ENCODE results near the gene RERE.

The RERE gene

DNA sequence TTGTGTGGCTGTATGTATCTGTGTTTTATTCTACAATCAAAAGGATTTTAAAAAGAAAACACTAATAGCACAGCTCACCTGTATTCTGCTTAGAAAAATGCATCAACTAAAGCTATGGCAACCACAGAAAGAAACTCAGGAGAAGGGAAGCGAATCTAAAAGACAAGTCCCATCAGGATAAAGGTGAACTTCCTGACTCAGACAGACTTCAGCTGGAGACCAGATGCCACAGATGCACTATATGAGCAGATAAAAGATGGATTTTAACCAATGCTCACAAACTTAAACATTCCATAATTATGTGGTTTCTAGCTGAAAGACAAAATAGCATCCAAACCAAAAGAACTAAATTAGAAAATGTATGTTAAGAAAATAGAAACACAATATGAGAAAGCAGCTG is 231.0 kb downstream of the RERE start:
- no peak for DNase-seq (ENCODE audit: extremely low spot score)
- CTCF ChIA-PET: interaction anchor here (0.7 to 1.0 kb wide), 3 partner anchors 12 to 24 kb away, joined by 3 read pairs; no protein-coding TSS in a partner anchor
- TF ChIP-seq L3MBTL2 (conservative IDR thresholded peaks at IDR 0.05) (no peak), FOXM1 (IDR thresholded peaks at IDR 0.05; ENCODE audit: borderline replicate concordance) (no peak), NFRKB (IDR thresholded peaks at IDR 0.05) (no peak), HDGF (IDR thresholded peaks at IDR 0.05; ENCODE audit: borderline replicate concordance) (no peak), FOXA1 (IDR thresholded peaks at IDR 0.05) (no peak), ELF4 (IDR thresholded peaks at IDR 0.05) (no peak), LEF1 (IDR thresholded peaks at IDR 0.05; ENCODE audit: borderline replicate concordance) (no peak), PKNOX1 (IDR thresholded peaks at IDR 0.05) (no peak), TARDBP (IDR thresholded peaks at IDR 0.05) (no peak), ZNF384 (IDR thresholded peaks at IDR 0.05) (no peak), CTBP1 (IDR thresholded peaks at IDR 0.05; ENCODE audit: borderline replicate concordance) (no peak), SP1 (IDR thresholded peaks at IDR 0.05) (no peak), BHLHE40 (IDR thresholded peaks at IDR 0.05; ENCODE audit: borderline replicate concordance) (no peak), SUZ12 (IDR thresholded peaks at IDR 0.05) (no peak), ARNT (IDR thresholded peaks at IDR 0.05) (no peak), FOXK2 (IDR thresholded peaks at IDR 0.05) (no peak)
- POLR2A ChIA-PET: interaction anchor here (0.6 to 1.5 kb wide), 2 partner anchors 12 to 350 kb away, joined by 3 to 4 read pairs; no protein-coding TSS in a partner anchor

DNA sequence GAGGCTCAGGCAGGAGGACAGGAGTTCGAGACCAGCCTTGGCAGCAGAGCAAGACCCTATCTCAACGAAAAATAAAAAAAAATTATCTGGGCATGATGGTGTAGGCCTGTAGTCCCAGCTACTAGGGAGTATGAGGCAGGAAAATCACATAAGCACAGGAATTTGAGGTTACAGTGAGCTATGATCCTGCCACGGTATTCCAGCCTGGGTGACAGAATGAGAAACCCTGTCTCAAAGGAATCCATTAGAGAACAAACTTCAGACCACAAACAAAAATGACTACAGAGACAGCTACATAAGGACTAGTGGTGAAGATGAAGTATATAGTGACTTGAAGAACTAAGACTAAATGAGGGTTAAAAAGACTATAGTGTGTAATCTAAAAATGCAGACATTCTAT is 233.1 kb downstream of the RERE start:
- DNase-seq (ENCODE audit: extremely low spot score): no peak
- TF ChIP-seq FOXK2 (IDR thresholded peaks at IDR 0.05) (no peak), SP1 (IDR thresholded peaks at IDR 0.05) (no peak), ELF4 (IDR thresholded peaks at IDR 0.05) (no peak), FOXM1 (IDR thresholded peaks at IDR 0.05; ENCODE audit: borderline replicate concordance) (no peak), LEF1 (IDR thresholded peaks at IDR 0.05; ENCODE audit: borderline replicate concordance) (no peak), ARNT (IDR thresholded peaks at IDR 0.05) (no peak), PKNOX1 (IDR thresholded peaks at IDR 0.05) (no peak), BHLHE40 (IDR thresholded peaks at IDR 0.05; ENCODE audit: borderline replicate concordance) (no peak), NFRKB (IDR thresholded peaks at IDR 0.05) (no peak), TARDBP (IDR thresholded peaks at IDR 0.05) (no peak), SUZ12 (IDR thresholded peaks at IDR 0.05) (no peak), HDGF (IDR thresholded peaks at IDR 0.05; ENCODE audit: borderline replicate concordance) (no peak)
- ChIA-PET CTCF (interaction anchor here (1.1 kb wide), 1 partner anchor 14 kb away, joined by 4 read pairs; no protein-coding TSS in a partner anchor), POLR2A (no interaction called here)

GRCh38 chr1:8583031-8583430 is 234.4 kb downstream of the RERE start:
- CTCF ChIA-PET: interaction anchor here (1.0 kb wide), 1 partner anchor 8 kb away, joined by 3 read pairs; no protein-coding TSS in a partner anchor
- POLR2A ChIA-PET: interaction anchor here (0.7 kb wide), 1 partner anchor 286 kb away, joined by 3 read pairs; no protein-coding TSS in a partner anchor

DNA sequence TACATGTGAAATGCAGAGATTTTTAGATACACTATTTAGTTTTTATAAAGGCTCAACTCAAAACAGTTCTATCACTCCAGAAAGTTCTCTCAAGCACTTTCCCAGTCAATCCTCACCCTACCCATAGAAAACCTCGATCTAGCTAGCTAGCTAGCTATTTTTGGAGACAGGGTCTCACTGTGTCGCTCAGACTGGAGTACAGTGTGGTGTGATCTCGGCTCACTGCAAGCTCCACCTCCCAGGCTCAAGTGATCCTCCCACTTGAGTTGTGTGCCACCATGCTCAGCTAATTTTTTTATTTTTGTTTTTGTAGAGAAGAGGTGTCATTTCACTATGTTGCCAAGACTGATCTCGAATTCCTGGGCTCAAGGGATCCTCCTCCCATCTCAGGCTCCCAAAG is 236.9 kb downstream of the RERE start:
- TF ChIP-seq NFRKB (IDR thresholded peaks at IDR 0.05) (no peak), ZNF384 (IDR thresholded peaks at IDR 0.05) (no peak), BHLHE40 (IDR thresholded peaks at IDR 0.05; ENCODE audit: borderline replicate concordance) (no peak), FOXA1 (IDR thresholded peaks at IDR 0.05) (no peak), CTBP1 (IDR thresholded peaks at IDR 0.05; ENCODE audit: borderline replicate concordance) (no peak), TARDBP (IDR thresholded peaks at IDR 0.05) (no peak), SUZ12 (IDR thresholded peaks at IDR 0.05) (no peak), HDGF (IDR thresholded peaks at IDR 0.05; ENCODE audit: borderline replicate concordance) (no peak), L3MBTL2 (conservative IDR thresholded peaks at IDR 0.05) (no peak), ELF4 (IDR thresholded peaks at IDR 0.05) (no peak), SP1 (IDR thresholded peaks at IDR 0.05) (no peak), FOXM1 (IDR thresholded peaks at IDR 0.05; ENCODE audit: borderline replicate concordance) (no peak), ARNT (IDR thresholded peaks at IDR 0.05) (no peak), PKNOX1 (IDR thresholded peaks at IDR 0.05) (no peak), LEF1 (IDR thresholded peaks at IDR 0.05; ENCODE audit: borderline replicate concordance) (no peak), FOXK2 (IDR thresholded peaks at IDR 0.05) (no peak)
- ChIA-PET POLR2A (no interaction called here), CTCF (interaction anchor here (1.2 kb wide), 1 partner anchor 12 kb away, joined by 3 read pairs; no protein-coding TSS in a partner anchor)
- no peak for DNase-seq (ENCODE audit: extremely low spot score)

More at GRCh38 chr1:8583031-8583430, 234.4 kb downstream of the RERE start:
- TF ChIP-seq BHLHE40 (IDR thresholded peaks at IDR 0.05; ENCODE audit: borderline replicate concordance) (no peak), TARDBP (IDR thresholded peaks at IDR 0.05) (no peak), L3MBTL2 (conservative IDR thresholded peaks at IDR 0.05) (no peak), FOXM1 (IDR thresholded peaks at IDR 0.05; ENCODE audit: borderline replicate concordance) (no peak), ZNF384 (IDR thresholded peaks at IDR 0.05) (no peak), ARNT (IDR thresholded peaks at IDR 0.05) (no peak), ELF4 (IDR thresholded peaks at IDR 0.05) (no peak), CTBP1 (IDR thresholded peaks at IDR 0.05; ENCODE audit: borderline replicate concordance) (no peak), FOXK2 (IDR thresholded peaks at IDR 0.05) (no peak), SUZ12 (IDR thresholded peaks at IDR 0.05) (no peak), PKNOX1 (IDR thresholded peaks at IDR 0.05) (no peak)
- no peak for DNase-seq (ENCODE audit: extremely low spot score)

GRCh38 chr1:8578936-8579335 is 238.5 kb downstream of the RERE start:
- no peak for DNase-seq (ENCODE audit: extremely low spot score)
- CTCF ChIA-PET: interaction anchor here (0.6 kb wide), 2 partner anchors 161 to 227 kb away, joined by 3 read pairs; no protein-coding TSS in a partner anchor
- no peak for TF ChIP-seq NFRKB (IDR thresholded peaks at IDR 0.05)
- TF ChIP-seq ELF4 (IDR thresholded peaks at IDR 0.05): no peak
- no peak for TF ChIP-seq FOXK2 (IDR thresholded peaks at IDR 0.05)
- TF ChIP-seq ZNF384 (IDR thresholded peaks at IDR 0.05): no peak
- TF ChIP-seq BHLHE40 (IDR thresholded peaks at IDR 0.05; ENCODE audit: borderline replicate concordance): no peak
- no peak for TF ChIP-seq SUZ12 (IDR thresholded peaks at IDR 0.05)
- no peak for TF ChIP-seq LEF1 (IDR thresholded peaks at IDR 0.05; ENCODE audit: borderline replicate concordance)
- TF ChIP-seq TARDBP (IDR thresholded peaks at IDR 0.05): no peak
- no peak for TF ChIP-seq CTBP1 (IDR thresholded peaks at IDR 0.05; ENCODE audit: borderline replicate concordance)
- no peak for TF ChIP-seq PKNOX1 (IDR thresholded peaks at IDR 0.05)
- TF ChIP-seq FOXA1 (IDR thresholded peaks at IDR 0.05): no peak
- no peak for TF ChIP-seq FOXM1 (IDR thresholded peaks at IDR 0.05; ENCODE audit: borderline replicate concordance)
- POLR2A ChIA-PET: no interaction called here
